ENCODE measurements around the gene SUGCT.

The SUGCT gene

GRCh38 chr7:40656349-40656748 is 521.5 kb downstream of the SUGCT start:
- POLR2A ChIA-PET: no interaction called here
- no peak for DNase-seq (ENCODE audit: extremely low spot score)
- CTCF ChIA-PET: no interaction called here
- TF ChIP-seq, protein P1, sequence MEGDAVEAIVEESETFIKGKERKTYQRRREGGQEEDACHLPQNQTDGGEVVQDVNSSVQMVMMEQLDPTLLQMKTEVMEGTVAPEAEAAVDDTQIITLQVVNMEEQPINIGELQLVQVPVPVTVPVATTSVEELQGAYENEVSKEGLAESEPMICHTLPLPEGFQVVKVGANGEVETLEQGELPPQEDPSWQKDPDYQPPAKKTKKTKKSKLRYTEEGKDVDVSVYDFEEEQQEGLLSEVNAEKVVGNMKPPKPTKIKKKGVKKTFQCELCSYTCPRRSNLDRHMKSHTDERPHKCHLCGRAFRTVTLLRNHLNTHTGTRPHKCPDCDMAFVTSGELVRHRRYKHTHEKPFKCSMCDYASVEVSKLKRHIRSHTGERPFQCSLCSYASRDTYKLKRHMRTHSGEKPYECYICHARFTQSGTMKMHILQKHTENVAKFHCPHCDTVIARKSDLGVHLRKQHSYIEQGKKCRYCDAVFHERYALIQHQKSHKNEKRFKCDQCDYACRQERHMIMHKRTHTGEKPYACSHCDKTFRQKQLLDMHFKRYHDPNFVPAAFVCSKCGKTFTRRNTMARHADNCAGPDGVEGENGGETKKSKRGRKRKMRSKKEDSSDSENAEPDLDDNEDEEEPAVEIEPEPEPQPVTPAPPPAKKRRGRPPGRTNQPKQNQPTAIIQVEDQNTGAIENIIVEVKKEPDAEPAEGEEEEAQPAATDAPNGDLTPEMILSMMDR (IDR thresholded peaks at IDR 0.05; ENCODE audit: control extremely low read depth, extremely low read depth, low read depth, missing control alignments): no peak

DNA sequence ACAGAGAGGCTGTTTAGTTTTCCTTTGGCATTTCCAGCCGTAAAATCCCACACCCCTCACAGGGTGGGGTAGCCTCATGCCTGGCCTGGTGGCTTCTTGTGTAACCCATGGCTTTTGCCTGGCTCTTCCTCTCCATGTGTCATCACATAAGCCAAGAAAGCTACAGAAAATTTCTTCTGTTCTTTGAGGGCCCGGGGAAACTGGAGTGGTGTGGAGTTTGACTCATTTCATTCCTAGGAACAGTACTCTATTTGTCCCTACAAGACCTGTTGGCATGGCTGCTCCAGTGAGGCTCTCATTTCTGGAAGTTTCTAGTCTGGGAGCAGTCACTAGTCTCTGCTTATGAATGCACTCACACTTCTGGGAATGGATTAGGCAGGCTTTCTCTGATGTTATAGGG is 523.9 kb downstream of the SUGCT start:
- ChIA-PET POLR2A (no interaction called here), CTCF (no interaction called here)
- TF ChIP-seq, protein P1 (IDR thresholded peaks at IDR 0.05; ENCODE audit: control extremely low read depth, extremely low read depth, low read depth, missing control alignments): no peak
- DNase-seq (ENCODE audit: extremely low spot score): no peak

DNA sequence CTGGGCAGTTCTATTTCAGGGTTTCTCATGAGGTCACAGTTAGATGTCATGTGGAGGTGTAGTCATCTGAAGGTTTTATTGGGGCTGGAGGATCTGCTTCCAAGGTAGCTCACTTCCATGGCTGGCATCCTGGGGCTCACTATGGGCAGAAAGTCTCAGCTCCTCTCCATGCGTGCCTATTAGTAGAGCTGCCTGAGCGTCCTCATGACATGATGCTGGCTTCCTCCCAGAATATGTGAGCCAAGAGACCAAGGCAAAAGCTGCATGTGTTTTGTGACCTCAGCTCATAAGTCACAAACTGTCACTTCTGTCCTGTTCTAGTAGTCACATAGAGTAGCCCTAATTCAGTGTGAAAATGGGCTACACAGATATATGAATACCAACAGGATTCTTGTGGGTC is 524.4 kb downstream of the SUGCT start:
- ChIA-PET CTCF (no interaction called here), POLR2A (no interaction called here)
- DNase-seq (ENCODE audit: extremely low spot score): no peak
- TF ChIP-seq, protein P1 (IDR thresholded peaks at IDR 0.05; ENCODE audit: control extremely low read depth, extremely low read depth, low read depth, missing control alignments): no peak

GRCh38 chr7:40673285-40673684 is 538.5 kb downstream of the SUGCT start:
- no peak for DNase-seq (ENCODE audit: extremely low spot score)
- TF ChIP-seq, protein P1 (IDR thresholded peaks at IDR 0.05; ENCODE audit: control extremely low read depth, extremely low read depth, low read depth, missing control alignments): no peak
- POLR2A ChIA-PET: no interaction called here
- CTCF ChIA-PET: no interaction called here

DNA sequence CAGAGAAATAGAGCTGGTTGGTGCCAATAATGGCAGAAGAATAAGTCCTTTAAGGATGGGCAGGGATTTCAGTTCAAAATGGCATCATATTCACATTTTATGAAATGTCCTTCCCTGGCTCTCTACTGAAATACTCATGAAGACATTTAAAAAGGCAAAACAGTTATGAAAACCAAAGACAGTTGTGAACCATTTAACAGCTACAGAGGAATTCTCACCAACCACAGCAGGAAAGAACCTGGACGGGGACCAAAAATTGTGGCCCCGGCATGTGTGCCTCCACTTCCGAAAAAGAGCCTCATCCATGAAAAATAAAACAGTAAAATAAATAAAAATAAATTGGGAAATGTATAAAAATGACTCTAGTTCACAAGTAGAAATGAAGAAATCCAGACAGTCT is 539.5 kb downstream of the SUGCT start:
- TF ChIP-seq, protein P1 (IDR thresholded peaks at IDR 0.05; ENCODE audit: control extremely low read depth, extremely low read depth, low read depth, missing control alignments): no peak
- ChIA-PET CTCF (no interaction called here), POLR2A (no interaction called here)
- no peak for DNase-seq (ENCODE audit: extremely low spot score)

- ChIA-PET POLR2A (no interaction called here), CTCF (no interaction called here)
- TF ChIP-seq, protein P1 (IDR thresholded peaks at IDR 0.05; ENCODE audit: control extremely low read depth, extremely low read depth, low read depth, missing control alignments): no peak
- no peak for DNase-seq (ENCODE audit: extremely low spot score)
Measured at GRCh38 chr7:40675741-40676140, 540.9 kb downstream of the SUGCT start.

DNA sequence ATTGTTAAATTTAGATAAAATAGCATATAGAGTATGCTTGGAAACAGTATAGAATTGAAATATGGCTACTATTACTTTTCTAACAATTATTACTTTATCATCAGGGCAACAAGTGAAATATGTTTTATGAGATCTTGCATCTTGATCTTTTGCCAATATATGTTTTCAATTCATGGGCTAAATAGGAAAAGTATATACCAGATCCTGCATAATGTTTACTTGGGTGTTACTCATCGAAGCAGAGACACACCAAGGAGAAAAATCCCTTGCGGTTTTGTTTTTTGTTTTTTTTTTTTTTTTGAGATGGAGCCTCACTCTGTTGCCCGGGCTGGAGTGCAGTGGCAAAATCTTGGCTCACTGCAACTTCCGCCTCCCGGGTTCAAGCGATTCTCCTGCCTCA is 541.4 kb downstream of the SUGCT start:
- TF ChIP-seq, protein P1 (IDR thresholded peaks at IDR 0.05; ENCODE audit: control extremely low read depth, extremely low read depth, low read depth, missing control alignments): no peak
- CTCF ChIA-PET: no interaction called here
- POLR2A ChIA-PET: no interaction called here
- no peak for DNase-seq (ENCODE audit: extremely low spot score)
